ENCODE data around the gene NAV2. TPM values are rescaled to one million over a fixed set of nuclear protein-coding genes. Genes with fewer than 3 reads are reported as not detected.

Gene NAV2
- polyA plus RNA-seq, 1 donor (not counting 4 experiments of a cell fraction or from before 2014, with no cell fraction given), result 4.0 TPM

GRCh38 chr11:19672586-19673206, 39.9 kb upstream of the NAV2 start:
- dilution Hi-C loops (cut with MboI; ENCODE audit: extremely low pct_ligation_motif_present, low sequenced_read_pairs), result no loop called here
- no peak for FAIRE-seq

DNA sequence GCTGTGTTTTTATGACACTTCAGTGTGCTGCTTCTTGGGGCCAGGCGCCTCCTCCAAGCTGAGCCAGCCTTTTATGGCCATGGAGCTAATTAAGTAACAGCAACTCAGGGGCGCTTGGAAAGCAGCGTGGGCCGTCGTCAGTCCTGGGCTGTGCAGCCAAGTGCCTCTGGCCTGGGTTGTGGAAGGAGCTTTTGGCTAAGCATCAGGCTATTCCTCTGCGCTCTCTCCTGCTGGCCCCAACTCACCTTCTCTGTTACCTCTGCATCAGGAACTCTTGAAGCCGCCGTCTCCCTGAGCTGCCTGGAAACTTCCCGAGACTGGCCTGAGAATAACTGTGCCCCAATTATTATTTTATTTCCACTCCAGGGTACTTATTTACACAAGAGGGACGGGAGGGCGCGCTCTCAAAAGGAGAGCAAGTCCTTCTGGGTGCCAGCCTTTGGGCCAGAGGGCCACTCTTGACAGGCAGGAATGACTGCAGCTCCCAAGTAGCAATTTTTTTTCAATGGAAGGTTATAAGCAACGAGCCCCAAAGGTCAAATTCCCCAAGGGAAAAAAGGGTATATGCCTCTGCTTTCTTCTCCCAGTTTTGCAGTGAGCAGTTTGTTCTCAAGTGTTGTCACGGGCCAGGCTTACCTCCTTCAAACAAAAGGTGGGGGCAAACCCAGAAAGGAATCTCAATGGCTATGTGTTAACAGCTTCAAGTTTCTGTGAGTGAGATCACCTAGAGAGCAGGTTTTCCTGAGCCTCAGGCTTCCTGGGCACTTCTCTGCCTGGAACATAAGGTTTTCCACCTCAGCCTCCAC, 38.5 kb upstream of the NAV2 start:
- Histone ChIP-seq H3K27ac (ENCODE audit: control insufficient read depth, insufficient read depth, low read length) (no peak overlapping the region), H3K9ac (ENCODE audit: control insufficient read depth, extremely low read depth, insufficient read depth, low read length) (no peak overlapping the region), H3K36me3 (ENCODE audit: control insufficient read depth in 2 of 2, extremely low read depth in 1 of 2, insufficient read depth in 2 of 2, low read length in 2 of 2) (no peaks in the 10 kb centered on the region), H3K9me1 (ENCODE audit: control insufficient read depth, extremely low read depth, insufficient read depth, low read length) (no peaks in the 10 kb centered on the region), H3K27me3 (ENCODE audit: control insufficient read depth, extremely low read depth, insufficient read depth, low read length) (no peaks in the 10 kb centered on the region), H3K79me2 (ENCODE audit: control insufficient read depth, insufficient read depth, low read length) (no peaks in the 10 kb centered on the region), H3K9me3 (ENCODE audit: control insufficient read depth, low read depth, low read length) (no peaks in the 10 kb centered on the region), H3K4me1 (ENCODE audit: control insufficient read depth, extremely low read depth, insufficient read depth, low read length) (peaks cover 11% of the 10 kb centered on the region), H3K4me2 (ENCODE audit: control insufficient read depth, extremely low read depth, insufficient read depth, low read depth, low read length) (no peak overlapping the region), H2AFZ (ENCODE audit: control insufficient read depth, low read length) (no peak overlapping the region), H4K20me1 (ENCODE audit: control insufficient read depth, extremely low read depth, insufficient read depth, low read length) (no peaks in the 10 kb centered on the region), H3K4me3 (ENCODE audit: control insufficient read depth in 2 of 3, extremely low read depth in 1 of 3, insufficient read depth in 2 of 3, low read depth in 1 of 3, low read length in 3 of 3) (no peak overlapping the region)
- TF ChIP-seq CTCF (optimal IDR thresholded peaks at IDR 0.05 in 1 of 3, IDR thresholded peaks at IDR 0.05 in 1 of 3, conservative IDR thresholded peaks at IDR 0.05 in 1 of 3; ENCODE audit: extremely low read depth in 1 of 3, insufficient read depth in 2 of 3, low read length in 3 of 3) (no peak), EZH2 (IDR thresholded peaks at IDR 0.05; ENCODE audit: low read length) (no peak)
- DNase-seq (ENCODE audit: low read depth, low spot score) (no peak), FAIRE-seq (no peak)
- dilution Hi-C loops (cut with MboI; ENCODE audit: extremely low pct_ligation_motif_present, low sequenced_read_pairs), result no loop called here

More at GRCh38 chr11:19672586-19673206, 39.9 kb upstream of the NAV2 start:
- no peaks in the 10 kb centered on the region for H3K79me2 ChIP-seq (ENCODE audit: control insufficient read depth, insufficient read depth, low read length)
- no peak for DNase-seq (ENCODE audit: low read depth, low spot score)
- no peak overlapping the region for H3K4me2 ChIP-seq (ENCODE audit: control insufficient read depth, extremely low read depth, insufficient read depth, low read depth, low read length)
- H3K9ac ChIP-seq (ENCODE audit: control insufficient read depth, extremely low read depth, insufficient read depth, low read length), result no peak overlapping the region
- H2AFZ ChIP-seq (ENCODE audit: control insufficient read depth, low read length), result no peak overlapping the region
- H3K27me3 ChIP-seq (ENCODE audit: control insufficient read depth, extremely low read depth, insufficient read depth, low read length), result no peaks in the 10 kb centered on the region
- H3K9me1 ChIP-seq (ENCODE audit: control insufficient read depth, extremely low read depth, insufficient read depth, low read length), result no peaks in the 10 kb centered on the region
- peaks cover 24% of the 10 kb centered on the region for H3K4me1 ChIP-seq (ENCODE audit: control insufficient read depth, extremely low read depth, insufficient read depth, low read length)
- H3K9me3 ChIP-seq (ENCODE audit: control insufficient read depth, low read depth, low read length), result no peaks in the 10 kb centered on the region
- no peak overlapping the region for H3K27ac ChIP-seq (ENCODE audit: control insufficient read depth, insufficient read depth, low read length)
- H3K4me3 ChIP-seq (ENCODE audit: control insufficient read depth in 2 of 3, extremely low read depth in 1 of 3, insufficient read depth in 2 of 3, low read depth in 1 of 3, low read length in 3 of 3), result no peak overlapping the region
- H3K36me3 ChIP-seq (ENCODE audit: control insufficient read depth in 2 of 2, extremely low read depth in 1 of 2, insufficient read depth in 2 of 2, low read length in 2 of 2), result no peaks in the 10 kb centered on the region
- TF ChIP-seq EZH2 (IDR thresholded peaks at IDR 0.05; ENCODE audit: low read length) (no peak), CTCF (optimal IDR thresholded peaks at IDR 0.05 in 1 of 3, IDR thresholded peaks at IDR 0.05 in 1 of 3, conservative IDR thresholded peaks at IDR 0.05 in 1 of 3; ENCODE audit: extremely low read depth in 1 of 3, insufficient read depth in 2 of 3, low read length in 3 of 3) (no peak)
- H4K20me1 ChIP-seq (ENCODE audit: control insufficient read depth, extremely low read depth, insufficient read depth, low read length), result no peaks in the 10 kb centered on the region
